Activated CD8-positive, alpha-beta memory T cell treated with anti-CD3 and anti-CD28 coated beads, Interleukin-2, amount 50 U/mL, for 24 hours (primary cell): Measurements from ENCODE around the gene CCNYL1.
"Not testable (repeated sequence)": the region's sequence is repeated elsewhere in the genome, so short reads cannot be mapped to it uniquely, and the experiment has no call there.

Source experiments
- DNase-seq: peaks from one replicate; pipeline ENCODE4 v3.0.0-alpha.2; 2020; ENCODE audit errors: extremely low read depth

The CCNYL1 gene

DNA sequence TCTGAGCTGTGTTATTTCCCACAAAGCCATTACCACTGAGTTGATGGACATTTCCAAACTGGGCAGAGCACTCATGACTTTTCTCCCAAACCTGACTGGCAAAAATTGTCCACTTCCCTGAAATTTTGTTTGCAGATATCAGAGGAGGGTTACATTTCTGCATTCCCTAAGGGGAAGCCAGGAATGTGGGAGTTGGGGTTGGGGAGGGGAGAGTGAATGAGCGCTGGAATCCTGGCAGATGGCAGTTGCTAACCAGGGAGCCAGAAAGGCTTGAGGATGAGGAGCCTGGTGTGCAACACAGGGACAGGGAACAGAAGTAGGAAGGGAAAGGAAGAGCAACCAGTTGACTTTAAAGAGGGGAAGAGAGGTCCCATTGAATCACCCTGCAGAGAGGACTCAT is 14.0 kb upstream of the CCNYL1 start:
- DNase-seq = no peak

DNA sequence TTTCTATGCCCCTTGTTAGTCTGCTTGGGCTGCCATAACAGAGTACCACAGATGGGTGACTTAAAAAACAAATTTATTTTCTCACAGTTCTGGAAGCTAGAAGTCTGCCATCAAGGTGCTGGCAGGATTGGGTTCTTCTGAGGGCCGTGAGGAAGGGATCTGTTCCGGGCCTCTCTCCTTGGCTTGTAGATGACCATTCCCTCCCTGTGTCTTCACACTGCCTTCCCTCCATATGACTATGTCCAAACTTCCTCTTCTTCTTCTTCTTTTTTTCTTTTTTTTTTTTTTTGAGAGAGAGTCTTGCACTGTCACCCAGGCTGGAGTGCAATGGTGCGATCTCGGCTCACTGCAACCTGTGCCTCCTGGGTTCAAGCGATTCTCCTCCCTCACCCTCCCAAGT is 13.1 kb upstream of the CCNYL1 start:
- no peak for DNase-seq

DNA sequence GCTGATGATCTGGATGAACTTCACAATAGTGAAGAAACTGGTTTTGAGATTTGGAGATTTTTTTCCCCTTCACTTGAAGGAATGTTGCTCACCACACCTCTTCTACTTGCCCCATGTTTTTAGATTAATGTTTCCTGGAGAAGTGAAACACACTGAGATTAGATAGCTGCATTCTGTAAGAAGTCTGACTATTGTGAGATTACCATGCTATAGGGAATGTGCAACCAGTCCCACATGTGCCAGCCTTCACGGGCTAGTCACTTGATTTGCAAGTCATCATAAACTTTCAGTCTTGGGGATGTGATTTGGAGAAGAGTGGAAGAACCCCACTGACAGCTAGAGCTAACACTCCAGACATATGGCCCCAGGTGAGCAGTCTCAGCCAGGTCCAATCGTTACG is 7.4 kb upstream of the CCNYL1 start:
- DNase-seq = no peak

DNA sequence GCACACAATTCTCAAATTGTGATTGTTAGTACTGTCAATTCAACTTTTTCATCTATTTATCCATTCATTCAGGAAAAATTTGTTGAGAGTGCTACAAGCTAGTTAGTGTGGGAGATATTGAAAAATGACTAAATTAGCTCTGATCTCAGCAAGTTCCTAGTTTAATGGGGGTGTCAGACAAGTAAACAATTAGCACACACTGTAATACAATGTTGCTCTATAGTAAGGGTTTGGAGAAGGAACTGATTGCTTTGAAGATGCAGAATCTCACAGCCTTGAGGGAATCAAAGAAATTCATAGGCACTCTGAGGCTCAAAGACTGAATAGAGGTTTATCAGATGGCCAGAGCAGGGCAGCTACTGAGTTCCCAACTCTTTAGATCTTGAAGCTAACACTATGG is 6.8 kb upstream of the CCNYL1 start:
- DNase-seq = no peak

DNA sequence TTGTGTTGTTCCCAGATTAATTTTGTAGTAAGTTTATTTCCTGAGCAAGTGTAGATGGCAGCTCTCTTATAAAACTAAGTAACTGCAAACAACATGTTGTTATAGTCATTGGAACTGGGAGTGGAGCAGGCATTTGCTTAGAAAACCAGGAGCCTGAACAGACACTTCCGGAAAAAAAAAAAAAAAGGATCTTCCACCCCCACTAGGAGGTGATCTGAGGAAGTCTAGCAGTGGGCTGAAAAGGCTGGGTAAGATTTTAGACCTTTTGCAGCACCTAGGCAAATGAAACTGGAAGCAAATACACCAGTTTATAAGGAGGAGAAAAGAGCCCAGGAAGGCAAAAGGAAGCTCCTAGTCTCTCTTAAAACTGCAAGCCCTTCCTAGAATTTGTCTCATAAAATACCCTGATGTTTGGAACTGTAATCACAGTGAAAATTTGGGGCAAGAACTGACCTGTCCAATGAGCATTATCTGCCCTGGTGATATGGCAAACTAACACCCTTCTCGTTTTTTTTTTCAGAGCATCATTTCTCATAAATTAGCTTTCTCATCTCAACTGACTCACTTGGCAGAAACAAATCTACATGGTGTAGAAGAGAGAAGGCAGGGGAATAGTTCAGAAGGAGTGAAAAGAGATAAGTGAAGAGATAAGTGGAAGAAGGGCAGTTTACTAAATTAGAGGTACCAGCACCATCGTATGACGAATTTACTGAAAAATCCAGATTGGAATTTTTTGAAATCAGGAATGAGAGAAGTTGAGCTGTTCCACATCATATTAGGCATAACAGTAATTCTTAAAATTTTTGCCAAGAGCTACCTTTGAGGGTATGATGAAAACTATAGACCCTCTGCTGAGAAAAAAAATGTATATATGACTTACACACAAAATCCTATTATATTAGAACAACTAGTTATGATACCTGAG is 4.2 kb upstream of the CCNYL1 start:
- no peak for DNase-seq

DNA sequence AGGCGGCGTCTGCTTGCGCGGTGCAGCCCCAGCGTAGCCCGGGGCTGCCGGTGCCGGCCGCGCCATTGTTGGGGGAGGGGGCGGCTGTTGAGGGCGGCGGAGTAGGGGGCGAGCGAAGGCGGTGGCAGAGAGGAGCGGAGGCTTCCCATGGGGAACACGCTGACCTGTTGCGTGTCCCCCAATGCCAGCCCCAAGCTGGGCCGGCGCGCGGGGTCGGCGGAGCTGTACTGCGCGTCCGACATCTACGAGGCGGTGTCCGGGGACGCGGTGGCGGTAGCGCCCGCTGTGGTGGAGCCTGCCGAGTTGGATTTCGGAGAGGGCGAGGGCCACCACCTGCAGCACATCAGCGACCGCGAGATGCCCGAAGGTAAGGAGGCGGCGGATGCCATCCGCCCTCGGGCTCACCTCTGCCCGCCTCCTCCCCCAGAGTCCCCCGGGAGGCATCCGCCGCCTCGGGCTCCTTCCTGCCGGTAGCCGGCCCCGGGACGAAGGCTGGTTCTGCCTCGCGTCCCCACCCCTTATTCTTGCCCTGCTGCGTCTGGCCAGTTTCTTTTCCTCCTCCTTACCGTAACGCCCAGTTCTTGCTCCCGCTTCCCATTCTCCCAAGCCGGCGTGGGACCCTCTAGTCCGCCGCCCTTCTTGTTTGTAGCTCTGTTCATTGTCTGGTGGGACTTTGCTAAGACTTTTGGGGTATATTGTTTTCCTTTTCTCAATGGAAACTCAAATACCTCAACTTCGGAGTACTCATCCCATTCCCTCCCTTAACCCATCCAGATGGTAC is 500 bp downstream of the CCNYL1 start:
- no peak for DNase-seq

DNA sequence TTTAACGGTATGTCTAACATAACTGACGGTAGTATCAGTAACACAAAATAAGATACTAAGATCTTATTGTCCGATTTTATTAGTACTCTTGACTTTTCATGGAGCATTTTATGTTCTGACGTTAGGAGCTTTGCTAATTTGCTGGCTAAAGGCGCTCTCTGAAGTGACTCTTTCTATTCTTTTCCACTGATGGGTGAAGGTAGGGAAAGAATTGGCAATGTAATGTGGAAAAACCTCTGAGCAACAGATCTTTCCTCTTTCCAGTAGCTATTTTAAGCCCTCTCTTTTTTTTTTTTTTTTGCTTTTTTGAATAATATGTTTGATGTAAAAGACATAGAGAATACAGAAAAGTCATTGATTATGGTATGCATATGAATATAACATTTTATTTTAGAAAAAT is 4.6 kb downstream of the CCNYL1 start:
- no peak for DNase-seq

DNA sequence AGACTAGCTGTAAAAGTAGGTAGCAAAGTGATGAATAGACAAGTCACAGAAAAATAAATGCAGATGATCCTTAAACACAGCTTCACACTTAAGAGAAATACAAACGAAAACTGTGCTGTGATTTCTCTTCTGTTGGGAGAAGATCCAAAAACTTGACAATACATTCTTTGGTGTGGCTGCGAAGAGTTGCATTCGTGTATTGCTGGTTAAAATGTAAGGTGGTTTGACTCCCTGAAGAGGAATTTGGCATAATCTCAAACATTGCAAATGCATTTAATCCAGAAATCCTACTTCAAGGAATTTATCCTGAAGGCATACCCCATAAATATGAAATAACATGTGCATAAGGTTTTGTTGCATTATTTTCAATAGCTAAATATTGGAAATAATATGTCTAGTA is 7.1 kb downstream of the CCNYL1 start:
- DNase-seq = no peak

DNA sequence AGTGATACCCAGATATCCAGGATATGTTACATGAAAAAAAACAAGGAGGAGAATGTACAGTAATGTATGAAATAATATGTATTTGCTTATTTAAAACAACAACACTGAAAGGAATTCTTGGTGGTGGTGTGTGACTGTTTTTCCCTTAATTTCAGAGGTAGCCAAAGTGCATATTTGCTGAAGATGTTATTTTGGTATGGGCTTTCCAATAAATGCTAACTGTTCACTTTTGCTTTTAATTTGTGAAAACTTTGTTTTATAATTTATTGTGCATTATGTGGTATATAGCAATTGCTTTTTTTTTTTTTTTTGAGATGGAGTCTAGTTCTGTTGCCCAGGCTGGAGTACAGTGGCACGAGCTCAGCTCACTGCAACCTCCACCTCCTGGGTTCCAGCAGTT is 7.6 kb downstream of the CCNYL1 start:
- DNase-seq = no peak

DNA sequence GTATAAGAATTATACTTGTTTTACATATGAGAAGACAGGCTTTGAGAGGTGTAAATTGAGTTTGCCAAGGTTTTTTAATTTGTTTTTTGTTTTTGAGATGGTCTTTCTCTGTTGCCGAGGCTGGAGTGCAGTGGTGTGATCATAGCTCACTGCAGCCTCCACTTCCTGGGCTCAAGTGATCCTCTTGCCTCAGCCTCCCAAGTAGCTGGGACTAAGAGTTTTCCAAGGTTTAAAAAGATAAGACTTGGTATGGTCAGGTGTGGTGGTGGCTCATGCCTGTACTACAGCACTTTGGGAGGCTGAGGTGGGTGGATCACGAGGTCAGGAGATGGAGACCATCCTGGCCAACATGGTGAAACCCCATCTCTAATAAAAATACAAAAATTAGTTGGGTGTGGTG is 8.2 kb downstream of the CCNYL1 start:
- DNase-seq = not testable (repeated sequence)

DNA sequence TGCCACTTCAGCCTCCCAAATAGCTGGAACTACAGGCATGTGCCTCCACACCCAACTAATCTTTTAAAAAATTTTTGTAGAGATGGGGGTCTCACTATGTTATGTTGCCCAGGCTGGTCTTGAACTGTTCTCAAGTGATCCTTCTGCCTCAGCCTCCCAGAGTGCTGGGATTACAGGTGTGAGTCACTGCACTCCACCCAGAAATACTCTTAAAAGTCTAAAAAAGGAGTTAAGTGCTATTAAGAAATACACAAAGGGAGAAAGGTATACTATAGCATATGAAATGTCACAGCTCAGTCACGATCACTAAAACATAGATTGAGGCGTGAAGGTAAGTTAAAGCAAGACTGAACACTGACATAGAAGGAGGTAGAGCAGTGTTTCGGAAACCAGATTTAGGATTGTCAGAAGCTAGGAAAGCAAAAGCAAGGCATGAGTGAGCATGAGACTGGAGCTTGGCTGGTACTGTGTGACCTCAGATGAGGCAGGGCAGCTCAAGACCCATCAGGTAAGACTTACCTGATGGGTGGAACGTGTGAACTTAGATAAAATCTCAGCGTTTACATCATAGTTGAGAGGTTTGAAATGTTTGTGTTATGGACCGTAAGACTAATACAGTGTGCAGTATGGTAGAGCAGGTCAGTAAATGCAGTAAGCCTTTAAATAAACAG is 9.2 kb downstream of the CCNYL1 start:
- DNase-seq = no peak

DNA sequence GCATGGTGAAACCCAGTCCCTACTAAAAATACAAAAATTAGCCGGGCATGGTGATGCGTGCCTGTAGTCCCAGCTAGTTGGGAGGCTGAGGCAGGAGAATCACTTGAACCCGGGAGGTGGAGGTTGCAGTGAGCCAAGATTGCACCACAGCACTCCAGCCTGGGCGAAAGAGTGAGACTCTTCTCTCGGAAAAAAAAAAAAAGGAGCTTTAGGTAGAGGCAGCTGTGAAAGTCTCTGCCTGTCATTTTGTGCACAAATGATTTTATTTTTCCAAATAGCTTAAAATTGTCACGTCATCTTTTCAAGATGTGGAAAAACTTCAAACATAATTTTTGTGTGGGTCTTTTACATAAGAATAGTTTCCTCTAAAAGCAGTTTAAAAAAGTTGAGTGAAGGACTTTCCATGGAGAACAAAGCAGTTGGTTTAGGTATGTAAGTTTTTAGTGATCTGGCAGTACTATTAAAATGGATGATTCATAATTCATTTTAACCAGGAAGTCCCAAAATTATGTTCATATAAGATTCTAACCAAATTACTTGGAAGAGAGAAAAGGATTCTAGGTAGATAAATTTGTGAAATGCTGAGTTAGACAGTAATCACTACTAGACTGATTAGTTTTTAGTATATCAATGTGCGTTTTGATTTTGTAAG is 11.5 kb downstream of the CCNYL1 start:
- no peak for DNase-seq

DNA sequence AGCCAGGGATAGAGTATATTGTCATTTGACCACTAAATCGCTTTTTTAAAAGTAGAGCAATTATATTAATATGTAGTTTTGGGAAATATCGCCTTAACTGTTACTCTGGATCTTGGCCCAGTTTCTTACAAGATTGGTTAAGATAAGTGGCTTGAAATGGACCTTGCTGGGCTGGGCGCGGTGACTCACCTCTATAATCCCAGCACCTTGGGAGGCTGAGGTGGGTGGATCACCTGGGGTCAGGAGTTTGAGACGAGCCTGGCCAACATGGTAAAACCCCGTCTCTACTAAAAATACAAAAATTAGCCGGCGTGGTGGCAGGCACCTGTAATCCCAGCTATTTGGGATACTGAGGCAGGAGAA is 12.0 kb downstream of the CCNYL1 start:
- not testable (repeated sequence) for DNase-seq

DNA sequence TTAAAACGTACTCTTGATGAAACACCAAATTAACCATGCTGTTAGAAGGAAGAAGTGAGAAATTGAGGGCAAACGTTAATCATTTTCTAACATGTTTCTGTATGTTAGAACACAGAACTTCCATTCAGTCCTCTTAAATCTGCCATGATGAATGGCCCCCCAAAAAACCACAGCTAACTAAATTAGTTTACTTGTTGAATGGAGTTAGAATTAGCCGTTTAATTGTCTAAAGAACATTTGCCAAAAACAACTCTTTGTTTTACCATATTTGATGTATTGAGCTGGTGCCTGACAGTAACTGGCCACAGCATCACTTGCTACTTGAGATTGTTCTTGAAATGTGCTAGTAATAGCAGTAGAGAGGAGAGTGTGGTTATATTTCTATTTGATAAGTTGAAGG is 12.7 kb downstream of the CCNYL1 start:
- DNase-seq = no peak

DNA sequence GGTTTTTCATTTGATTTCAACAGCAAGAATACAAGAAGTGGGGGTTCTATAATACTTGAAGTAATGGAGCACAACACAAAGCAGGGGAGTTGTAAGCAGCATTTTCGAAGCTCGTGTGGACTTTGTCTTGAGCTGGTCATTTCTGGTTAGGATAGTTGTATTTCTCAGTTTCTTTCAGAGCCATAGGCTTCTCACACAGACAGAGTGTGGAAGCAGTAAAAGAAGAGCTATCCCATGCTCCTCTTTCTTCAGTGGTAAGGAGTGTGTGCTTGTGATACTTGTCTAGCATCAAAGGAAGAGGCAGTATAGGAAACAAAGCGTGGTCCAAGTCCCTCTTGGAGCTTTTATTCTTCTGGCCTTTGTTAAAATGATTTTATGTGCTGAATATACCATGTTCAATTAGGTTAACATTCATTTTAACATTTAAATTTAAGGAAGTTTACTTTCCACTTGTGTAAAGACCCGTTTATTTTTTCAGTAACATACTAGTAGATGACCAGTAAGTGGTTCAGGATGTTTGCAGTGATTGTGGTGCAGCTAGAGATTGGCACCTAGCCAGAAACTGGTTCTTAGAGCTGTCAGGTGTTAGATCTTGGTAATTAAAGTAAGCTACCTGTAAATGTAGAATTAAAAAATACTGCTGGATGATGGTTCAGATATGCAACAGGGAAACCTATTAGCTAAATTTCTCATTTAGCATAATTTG is 14.6 kb downstream of the CCNYL1 start:
- no peak for DNase-seq

DNA sequence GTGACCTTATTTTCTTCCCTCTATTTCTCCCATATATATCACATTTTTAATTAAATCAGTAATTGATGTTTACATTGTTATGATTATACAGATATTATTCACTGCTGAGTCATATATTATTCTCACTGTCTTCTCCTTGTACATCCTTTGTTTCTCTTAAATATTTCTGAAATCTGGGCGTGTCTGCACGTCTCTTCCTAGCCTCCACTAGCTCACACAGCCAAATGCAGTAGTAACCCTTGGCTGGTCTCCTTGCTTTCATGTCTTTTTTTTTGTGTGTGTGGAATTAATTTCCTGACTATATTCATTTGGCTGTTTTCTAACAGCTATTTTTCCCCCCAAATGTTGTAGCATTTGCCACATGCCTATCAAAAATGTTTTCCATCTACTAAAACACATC is 15.8 kb downstream of the CCNYL1 start:
- no peak for DNase-seq

DNA sequence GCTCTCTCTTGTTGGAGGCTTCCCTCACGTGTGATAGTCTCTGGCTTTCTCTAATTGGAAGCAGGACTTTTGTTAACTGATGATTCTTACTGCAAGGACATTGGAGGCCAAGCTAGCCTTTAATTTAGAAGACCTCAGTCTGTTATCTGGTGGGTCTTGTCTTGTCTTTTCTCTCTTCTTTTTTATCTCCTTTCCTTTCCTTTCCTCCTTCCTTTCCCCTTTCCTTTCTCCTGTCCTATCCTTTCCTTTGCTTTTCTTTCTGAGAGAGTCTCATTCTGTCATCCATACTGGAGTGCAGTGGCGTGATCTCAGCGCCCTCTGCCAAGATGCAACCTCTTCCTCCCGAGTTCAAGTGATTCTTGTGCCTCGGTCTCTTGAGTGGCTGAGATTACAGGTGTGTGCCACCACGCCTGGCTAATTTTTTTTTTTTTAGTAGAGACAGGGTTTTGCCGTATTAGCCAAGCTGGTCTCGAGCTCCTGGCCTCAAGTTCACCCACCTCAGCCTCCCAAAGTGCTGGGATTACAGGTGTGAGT is 18.1 kb downstream of the CCNYL1 start:
- no peak for DNase-seq

DNA sequence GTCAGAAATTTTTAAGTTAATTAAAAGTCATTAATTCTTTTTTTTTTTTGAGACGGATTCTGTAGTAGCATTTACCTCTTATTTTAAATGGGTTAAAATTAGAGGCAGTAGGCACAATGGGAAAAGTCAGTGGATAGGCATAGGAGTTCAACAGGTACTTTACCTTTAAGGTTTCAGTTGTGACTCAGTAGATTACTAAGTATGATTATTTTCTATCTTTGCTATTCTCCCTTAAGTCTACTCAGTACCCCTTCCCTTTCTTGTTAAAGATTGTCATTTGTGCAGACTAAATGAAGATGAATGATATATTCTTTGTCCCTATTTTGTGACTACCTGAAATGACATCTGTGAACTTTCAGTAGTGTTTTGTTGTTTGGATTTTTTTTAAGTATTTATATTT is 19.7 kb downstream of the CCNYL1 start:
- no peak for DNase-seq

DNA sequence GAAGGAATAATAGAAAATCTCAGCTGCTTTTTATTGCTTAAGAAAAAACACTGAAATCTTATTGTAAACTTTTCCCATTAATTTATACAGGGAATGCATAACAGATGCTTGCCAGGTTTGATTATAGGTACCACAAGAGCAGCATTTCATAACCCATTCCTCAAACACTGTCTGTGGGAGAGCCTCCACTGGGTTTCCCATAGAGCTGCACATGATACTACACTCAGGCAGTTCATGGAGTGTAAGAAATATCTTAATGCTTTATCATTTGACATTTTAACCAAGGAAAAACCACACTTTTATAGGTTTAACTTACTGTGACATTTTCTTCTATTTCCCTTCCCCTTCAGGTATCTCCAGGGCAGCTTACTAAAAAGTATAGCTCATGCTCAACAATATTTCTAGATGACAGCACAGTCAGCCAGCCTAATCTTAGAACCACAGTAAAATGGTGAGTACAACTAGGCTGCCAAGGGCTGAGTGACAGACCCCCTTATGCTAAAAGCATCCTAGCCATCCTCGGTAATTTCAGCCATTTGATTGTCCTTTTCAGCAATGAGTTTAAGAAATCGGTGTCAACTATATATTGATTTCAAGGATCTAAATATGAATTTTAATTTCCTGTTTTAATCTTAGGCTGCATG is 22.3 kb downstream of the CCNYL1 start:
- no peak for DNase-seq

DNA sequence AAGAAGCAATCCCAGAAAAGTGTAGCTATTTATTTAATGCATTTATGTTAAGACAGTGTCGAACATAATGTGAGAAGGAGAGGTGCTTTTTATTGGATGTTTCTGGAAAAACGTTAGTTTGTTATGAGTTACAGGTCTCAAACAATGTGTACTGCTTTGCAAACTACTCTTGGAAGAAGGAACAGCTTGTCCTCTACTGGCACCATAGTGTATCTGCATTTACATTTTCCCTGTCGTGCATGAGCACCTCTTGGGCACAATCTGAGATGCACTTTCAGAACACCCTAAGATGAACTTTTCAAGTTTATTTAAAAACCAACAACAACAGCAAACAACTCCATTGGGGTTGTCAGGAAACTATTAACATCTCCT is 22.8 kb downstream of the CCNYL1 start:
- DNase-seq = no peak
